Raji (cell line): ENCODE results near the gene KRR1.

Experiments
- POLR2A ChIP-seq: IDR thresholded peaks from 2 replicates; pipeline ENCODE4 v1.6.1; 2011; ENCODE audit warnings: low read depth, low read length, control low read depth; ENCODE audit not compliant: insufficient read depth

The KRR1 gene

GRCh38 chr12:75447691-75448393 lies 63.6 kb downstream of the KRR1 start:
- no peak for TF ChIP-seq POLR2A

- no peak for TF ChIP-seq POLR2A
Measured at GRCh38 chr12:75446857-75447256, 64.6 kb downstream of the KRR1 start.

- TF ChIP-seq POLR2A, result no peak
Measured at GRCh38 chr12:75444429-75445136, 66.8 kb downstream of the KRR1 start.

GRCh38 chr12:75443709-75444108 lies 67.7 kb downstream of the KRR1 start:
- no peak for TF ChIP-seq POLR2A
